Neuronal stem cell (in vitro differentiated cells): ENCODE measurements around the gene PNMA6F.

Source experiments
- DNase-seq: peaks from one replicate; pipeline ENCODE4 v3.0.0-alpha.2; 2013; ENCODE audit warnings: low spot score
- H2AFZ ChIP-seq: one replicate; pipeline ENCODE4 v1.6.1; 2013; ENCODE audit warnings: mild to moderate bottlenecking, low read length, inconsistent platforms
- H2AK5ac ChIP-seq: 2 replicates; pipeline ENCODE4 v1.6.1; 2013; ENCODE audit warnings: low read depth, mild to moderate bottlenecking, inconsistent platforms, low read length, moderate library complexity, mixed read lengths
- H2BK120ac ChIP-seq: 2 replicates; pipeline ENCODE4 v1.6.1; 2013; ENCODE audit warnings: low read depth, mild to moderate bottlenecking, inconsistent platforms, low read length, moderate library complexity, mixed read lengths
- H2BK12ac ChIP-seq: one replicate; pipeline ENCODE4 v1.6.1; 2013; ENCODE audit warnings: low read length, inconsistent platforms
- H2BK15ac ChIP-seq: 2 replicates; pipeline ENCODE4 v1.6.1; 2013; ENCODE audit warnings: mild to moderate bottlenecking, low read length, inconsistent platforms, mixed read lengths
- H2BK5ac ChIP-seq: one replicate; pipeline ENCODE4 v1.6.1; 2013; ENCODE audit warnings: inconsistent platforms, mild to moderate bottlenecking, low read length, moderate library complexity
- H3K14ac ChIP-seq: one replicate; pipeline ENCODE4 v1.6.1; 2013; ENCODE audit warnings: low read length, inconsistent platforms
- H3K18ac ChIP-seq: 2 replicates; pipeline ENCODE4 v1.6.1; 2013; ENCODE audit warnings: low read length, inconsistent platforms
- H3K23ac ChIP-seq: 2 replicates; pipeline ENCODE4 v1.6.1; 2013; ENCODE audit warnings: low read depth, mild to moderate bottlenecking, mixed read lengths, low read length, inconsistent platforms; ENCODE audit not compliant: poor library complexity
- H3K27ac ChIP-seq: replicated peaks from 3 replicates; pipeline ENCODE4 v1.5.1; 2013; ENCODE audit warnings: low read length, inconsistent platforms
- H3K27me3 ChIP-seq, 3 experiments: 2 replicates each; pipeline ENCODE4 v1.6.1; 2013; ENCODE audit warnings: low read length in 3 of 3, mild to moderate bottlenecking in 2 of 3, inconsistent platforms in 1 of 3, low read depth in 1 of 3, mixed read lengths in 1 of 3, moderate library complexity in 1 of 3; ENCODE audit not compliant: control insufficient read depth in 3 of 3, insufficient read depth in 3 of 3
- H3K36me3 ChIP-seq, 2 donors: replicated peaks in 1 of 2; 2 replicates each; pipeline ENCODE4 v1.6.1; 2013; ENCODE audit warnings: low read length in 2 of 2; ENCODE audit not compliant: control insufficient read depth in 2 of 2, insufficient read depth in 2 of 2
- H3K4ac ChIP-seq: 2 replicates; pipeline ENCODE4 v1.6.1; 2013; ENCODE audit warnings: inconsistent platforms, mild to moderate bottlenecking, low read length, moderate library complexity
- H3K4me1 ChIP-seq, 2 donors: 1 replicate in 1 of 2; 2 replicates in 1 of 2; pipeline ENCODE4 v1.6.1; 2013; ENCODE audit warnings: low read length in 2 of 2, low read depth in 1 of 2; ENCODE audit not compliant: control insufficient read depth in 2 of 2, insufficient read depth in 1 of 2
- H3K4me2 ChIP-seq: one replicate; pipeline ENCODE4 v1.6.1; 2013; ENCODE audit warnings: mild to moderate bottlenecking, low read length, inconsistent platforms; ENCODE audit not compliant: insufficient read depth, poor library complexity, severe bottlenecking
- H3K4me3 ChIP-seq, 2 donors: 2 replicates each; pipeline ENCODE4 v1.5.1; 2013; ENCODE audit warnings: low read length in 2 of 2, mild to moderate bottlenecking in 2 of 2, inconsistent platforms in 1 of 2, moderate library complexity in 1 of 2
- H3K79me1 ChIP-seq: one replicate; pipeline ENCODE4 v1.6.1; 2013; ENCODE audit warnings: low read depth, mild to moderate bottlenecking, inconsistent platforms, low read length, moderate library complexity
- H3K9ac ChIP-seq: one replicate; pipeline ENCODE4 v1.6.1; 2013; ENCODE audit warnings: mild to moderate bottlenecking, low read depth, low read length, inconsistent platforms; ENCODE audit not compliant: poor library complexity
- H3K9me3 ChIP-seq, 2 donors: replicated peaks in 1 of 2; 2 replicates each; pipeline versions ENCODE3 to v1.6.1; 2013; ENCODE audit warnings: low read length in 2 of 2, mild to moderate bottlenecking in 2 of 2, inconsistent platforms in 1 of 2, low read depth in 1 of 2, mixed read lengths in 1 of 2, moderate library complexity in 1 of 2; ENCODE audit not compliant: control insufficient read depth in 2 of 2, insufficient read depth in 1 of 2
- H4K8ac ChIP-seq: one replicate; pipeline ENCODE4 v1.6.1; 2013; ENCODE audit warnings: low read depth, mild to moderate bottlenecking, inconsistent platforms, low read length, moderate library complexity
- H4K91ac ChIP-seq: one replicate; pipeline ENCODE4 v1.6.1; 2013; ENCODE audit warnings: low read length, low read depth, mild to moderate bottlenecking, inconsistent platforms; ENCODE audit not compliant: poor library complexity
- WGBS, 2 donors: extraction: QIAGEN DNeasy Blood & Tissue Kit; methylation state at CpG; one replicate each; pipeline ENCODE4 v1.1.7; 2013; ENCODE audit warnings: missing lambda C conversion rate in 2 of 2, mixed read lengths in 1 of 2; ENCODE audit not compliant: insufficient read length in 2 of 2, insufficient replicate concordance in 1 of 2; ENCODE audit errors: extremely low coverage in 2 of 2; 5-methylcytosine and 5-hydroxymethylcytosine counted together

PNMA6F gene

GRCh38 chrX:153349952-153350351 lies 28.4 kb upstream of the PNMA6F start:
- Histone ChIP-seq H3K27ac (no peak overlapping the region), H3K23ac (no peak overlapping the region), H3K4ac (no peak overlapping the region), H3K36me3 (peaks cover 8 to 66% of the 10 kb centered on the region in 2 donors), H2AFZ (no peak overlapping the region), H3K4me1 (no peaks in the 10 kb centered on the region), H3K9ac (no peak overlapping the region), H3K9me3 (no peaks in the 10 kb centered on the region), H2AK5ac (no peak overlapping the region), H4K91ac (no peak overlapping the region), H3K4me3 (no peak overlapping the region), H2BK15ac (no peak overlapping the region), H2BK5ac (no peak overlapping the region), H3K18ac (no peak overlapping the region), H2BK12ac (no peak overlapping the region), H3K14ac (no peak overlapping the region), H3K4me2 (no peak overlapping the region), H3K79me1 (no peaks in the 10 kb centered on the region), H4K8ac (no peak overlapping the region), H2BK120ac (no peak overlapping the region), H3K27me3 (peaks cover 0 to 18% (median 0%) of the 10 kb centered on the region in 3 experiments)
- no peak for DNase-seq
- no CpG with 5 or more reads among the region's 5 CpGs for WGBS, 2 donors

- H3K9me3 ChIP-seq, result no peaks in the 10 kb centered on the region
- no peak overlapping the region for H2BK12ac ChIP-seq
- H2AFZ ChIP-seq, result no peak overlapping the region
- H2BK15ac ChIP-seq, result no peak overlapping the region
- H3K23ac ChIP-seq, result no peak overlapping the region
- no CpG with 5 or more reads among the region's 8 CpGs for WGBS, 2 donors
- H3K27ac ChIP-seq, result no peak overlapping the region
- H3K9ac ChIP-seq, result no peak overlapping the region
- H3K79me1 ChIP-seq, result no peaks in the 10 kb centered on the region
- H4K91ac ChIP-seq, result no peak overlapping the region
- peaks cover 0 to 16% (median 0%) of the 10 kb centered on the region in 3 experiments for H3K27me3 ChIP-seq
- H3K4me1 ChIP-seq, result no peaks in the 10 kb centered on the region
- H2BK5ac ChIP-seq, result no peak overlapping the region
- DNase-seq, result no peak
- no peak overlapping the region for H3K4ac ChIP-seq
- H3K14ac ChIP-seq, result no peak overlapping the region
- H3K4me2 ChIP-seq, result no peak overlapping the region
- H3K18ac ChIP-seq, result no peak overlapping the region
- peaks cover 14 to 80% of the 10 kb centered on the region in 2 donors for H3K36me3 ChIP-seq
- no peak overlapping the region for H3K4me3 ChIP-seq
- no peak overlapping the region for H4K8ac ChIP-seq
- H2AK5ac ChIP-seq, result no peak overlapping the region
- no peak overlapping the region for H2BK120ac ChIP-seq
Measured at GRCh38 chrX:153348421-153348820, 26.9 kb upstream of the PNMA6F start.

- Histone ChIP-seq H3K4me2 (no peak overlapping the region), H2AFZ (no peak overlapping the region), H2BK120ac (no peak overlapping the region), H3K18ac (no peak overlapping the region), H3K23ac (no peak overlapping the region), H2BK5ac (no peak overlapping the region), H3K36me3 (peaks cover 14 to 80% of the 10 kb centered on the region in 2 donors), H4K91ac (no peak overlapping the region), H4K8ac (no peak overlapping the region), H3K4me1 (no peaks in the 10 kb centered on the region), H3K14ac (no peak overlapping the region), H2BK15ac (no peak overlapping the region), H3K79me1 (no peaks in the 10 kb centered on the region), H3K4ac (no peak overlapping the region), H3K9me3 (no peaks in the 10 kb centered on the region), H3K4me3 (no peak overlapping the region), H3K9ac (no peak overlapping the region), H3K27ac (no peak overlapping the region), H3K27me3 (peaks cover 0 to 11% (median 0%) of the 10 kb centered on the region in 3 experiments), H2BK12ac (no peak overlapping the region), H2AK5ac (no peak overlapping the region)
- no CpG with 5 or more reads among the region's 38 CpGs for WGBS, 2 donors
- DNase-seq, result no peak
Measured at GRCh38 chrX:153347530-153347929, 26.0 kb upstream of the PNMA6F start.

- Histone ChIP-seq H2BK120ac (no peak overlapping the region), H3K23ac (no peak overlapping the region), H3K27me3 (peaks cover 0 to 5% (median 0%) of the 10 kb centered on the region in 3 experiments), H3K9ac (no peak overlapping the region), H3K9me3 (no peaks in the 10 kb centered on the region), H4K8ac (no peak overlapping the region), H2AK5ac (no peak overlapping the region), H3K36me3 (peaks cover 10 to 72% of the 10 kb centered on the region in 2 donors), H4K91ac (no peak overlapping the region), H3K4ac (no peak overlapping the region), H3K14ac (no peak overlapping the region), H3K4me1 (no peaks in the 10 kb centered on the region), H3K4me2 (no peak overlapping the region), H2BK12ac (no peak overlapping the region), H3K79me1 (no peaks in the 10 kb centered on the region), H2AFZ (no peak overlapping the region), H3K4me3 (no peak overlapping the region), H2BK15ac (no peak overlapping the region), H3K27ac (no peak overlapping the region), H3K18ac (no peak overlapping the region), H2BK5ac (no peak overlapping the region)
- no CpG with 5 or more reads among the region's 2 CpGs for WGBS, 2 donors
- no peak for DNase-seq
Measured at GRCh38 chrX:153343674-153344073, 22.1 kb upstream of the PNMA6F start.
